HCT116 (cell line): ENCODE results near the gene ADK. TPM values are rescaled to one million over a fixed set of nuclear protein-coding genes. Genes with fewer than 3 reads are reported as not detected.
"Not testable (repeated sequence)": the region's sequence is repeated elsewhere in the genome, so short reads cannot be mapped to it uniquely, and the experiment has no call there.

ENCODE experiments used
- ATAC-seq: fragments of 200-7000 bp; cut with Tn5 transposase; 2 replicates; pipeline ENCODE4 v1.9.1; 2020; ENCODE audit warnings: mild to moderate bottlenecking, moderate library complexity
- BruUV-seq: library from RNA; stranded (reverse); fragments of 400-500 nt; replicated peaks from 2 replicates; lab custom pipeline; 2021; lab: Mats Ljungman, UMichigan
- CTCF ChIA-PET: fragments of 300-600 bp; sonication (Branson Sonifier 250); formaldehyde crosslinking; loops from one replicate; lab custom pipeline; 2021; ENCODE audit warnings: antibody characterized with exemption; lab: Charles Lee
- POLR2A ChIA-PET: fragments of 300-600, 350-600 bp; sonication (Branson Sonifier 250); formaldehyde crosslinking; loops from one replicate; lab custom pipeline; 2021; ENCODE audit warnings: antibody characterized with exemption; lab: Charles Lee
- RAD21 ChIA-PET, 2 experiments: fragments of 300-600 bp; sonication (Branson Sonifier 250); formaldehyde crosslinking; loops; one replicate each; lab custom pipeline; 2023; ENCODE audit warnings: low total read pairs in 2 of 2; ENCODE audit not compliant: uncharacterized antibody in 2 of 2, unreplicated experiment in 2 of 2, low non-redundant PET in 1 of 2; lab: Charles Lee
- DNase-seq: peaks from one replicate; pipeline ENCODE4 v3.0.0-alpha.2; 2010; ENCODE audit warnings: low read depth, low spot score
- H2AFZ ChIP-seq: fragments of 200-600 bp; shearing (Covaris generic), sonication (generic); 2 replicates; pipeline ENCODE4 v1.6.1; 2017; ENCODE audit warnings: low read depth, mixed run types, mixed read lengths, antibody characterized with exemption, low read length; ENCODE audit not compliant: poor library complexity, severe bottlenecking
- H3K27ac ChIP-seq: 2 replicates; pipeline ENCODE4 v1.5.1; 2012; ENCODE audit warnings: low read depth, low read length
- H3K27me3 ChIP-seq: fragments of 200-600 bp; sonication (generic); 2 replicates; pipeline ENCODE4 v1.6.1; 2016; ENCODE audit warnings: mixed run types, low read length, mixed read lengths; ENCODE audit not compliant: insufficient read depth
- H3K36me3 ChIP-seq, 2 experiments: fragments of 200-500 bp in 1 of 2; fragments of 200-600 bp in 1 of 2; sonication (Bioruptor generic) in 1 of 2; sonication (generic) in 1 of 2; 2 replicates each; pipeline versions ENCODE4 v1.5.1 to v1.6.1; 2014 to 2016; ENCODE audit warnings: low read length in 2 of 2, inconsistent platforms in 1 of 2, mixed read lengths in 1 of 2, mixed run types in 1 of 2; ENCODE audit not compliant: insufficient read depth in 2 of 2, control insufficient read depth in 1 of 2
- H3K4me1 ChIP-seq, 2 experiments: fragments of 200-600 bp in 1 of 2; sonication (generic) in 1 of 2; 2 replicates each; pipeline versions ENCODE4 v1.5.1 to v1.6.1; 2012 to 2017; ENCODE audit warnings: low read length in 2 of 2, inconsistent platforms in 1 of 2, mild to moderate bottlenecking in 1 of 2, mixed read lengths in 1 of 2, mixed run types in 1 of 2, moderate library complexity in 1 of 2; ENCODE audit not compliant: insufficient read depth in 2 of 2, control insufficient read depth in 1 of 2
- H3K4me2 ChIP-seq: fragments of 200-600 bp; sonication (generic); 2 replicates; pipeline ENCODE4 v1.6.1; 2017; ENCODE audit warnings: mixed run types, low read length, mixed read lengths
- H3K4me3 ChIP-seq, 2 experiments: fragments of 200-600 bp in 1 of 2; sonication (generic) in 1 of 2; replicated peaks in 1 of 2; 2 replicates each; pipeline ENCODE4 v1.5.1; 2011 to 2016; ENCODE audit warnings: low read length in 2 of 2, control low read depth in 1 of 2, low read depth in 1 of 2, mild to moderate bottlenecking in 1 of 2, mixed read lengths in 1 of 2, mixed run types in 1 of 2
- H3K79me2 ChIP-seq: fragments of 200-600 bp; sonication (generic); 2 replicates; pipeline ENCODE4 v1.6.1; 2017; ENCODE audit warnings: mild to moderate bottlenecking, mixed run types, low read length, moderate library complexity, mixed read lengths; ENCODE audit not compliant: insufficient read depth
- H3K9ac ChIP-seq: fragments of 200-600 bp; sonication (generic); 2 replicates; pipeline ENCODE4 v1.6.1; 2016; ENCODE audit warnings: low read length, mixed read lengths
- H3K9me2 ChIP-seq: fragments of 200-600 bp; sonication (generic), shearing (Covaris generic); 2 replicates; pipeline ENCODE4 v1.6.1; 2017; ENCODE audit warnings: mixed run types, mild to moderate bottlenecking, moderate library complexity; ENCODE audit not compliant: insufficient read depth
- H3K9me3 ChIP-seq, 2 experiments: fragments of 200-500 bp in 1 of 2; fragments of 200-600 bp in 1 of 2; sonication (Bioruptor generic) in 1 of 2; sonication (generic) in 1 of 2; 2 replicates each; pipeline ENCODE4 v1.6.1; 2014 to 2017; ENCODE audit warnings: low read length in 2 of 2, mixed read lengths in 2 of 2, inconsistent platforms in 1 of 2, low read depth in 1 of 2, mild to moderate bottlenecking in 1 of 2, mixed run types in 1 of 2, moderate library complexity in 1 of 2; ENCODE audit not compliant: control insufficient read depth in 1 of 2, insufficient read depth in 1 of 2
- H4K20me1 ChIP-seq: fragments of 200-600 bp; sonication (generic), shearing (Covaris generic); 2 replicates; pipeline ENCODE4 v1.6.1; 2017; ENCODE audit warnings: mixed run types, mild to moderate bottlenecking, moderate library complexity; ENCODE audit not compliant: insufficient read depth
- CBX3 ChIP-seq: IDR thresholded peaks from 2 replicates; pipeline ENCODE4 v1.6.1; 2012; ENCODE audit warnings: low read depth
- CEBPB ChIP-seq: IDR thresholded peaks from 2 replicates; pipeline ENCODE4 v1.6.1; 2012; ENCODE audit warnings: low read depth
- CTCF ChIP-seq, 3 experiments: fragments of 200-600 bp in 1 of 3; sonication (generic) in 1 of 3; IDR thresholded peaks in 2 of 3; conservative IDR thresholded peaks in 1 of 3; 2 replicates each; pipeline ENCODE4 v1.5.1; 2012 to 2017; ENCODE audit warnings: low read depth in 2 of 3, low read length in 2 of 3, antibody characterized with exemption in 1 of 3, borderline replicate concordance in 1 of 3, control low read depth in 1 of 3, mild to moderate bottlenecking in 1 of 3, mixed read lengths in 1 of 3, mixed run types in 1 of 3, moderate library complexity in 1 of 3; ENCODE audit not compliant: insufficient read depth in 1 of 3
- ELF1 ChIP-seq: IDR thresholded peaks from 2 replicates; pipeline ENCODE4 v1.6.1; 2012; ENCODE audit warnings: low read depth, borderline replicate concordance
- FOSL1 ChIP-seq: IDR thresholded peaks from 2 replicates; pipeline ENCODE4 v1.6.1; 2012; ENCODE audit warnings: low read depth
- JUND ChIP-seq: IDR thresholded peaks from 2 replicates; pipeline ENCODE4 v1.6.1; 2012
- POLR2AphosphoS5 ChIP-seq: IDR thresholded peaks from 2 replicates; pipeline ENCODE4 v1.6.1; 2011; ENCODE audit warnings: mild to moderate bottlenecking, low read depth, low read length, moderate library complexity
- RAD21 ChIP-seq: IDR thresholded peaks from 2 replicates; pipeline ENCODE4 v1.6.1; 2012; ENCODE audit warnings: low read depth, mild to moderate bottlenecking
- SIN3A ChIP-seq: IDR thresholded peaks from 2 replicates; pipeline ENCODE4 v1.6.1; 2012; ENCODE audit warnings: low read depth
- SP1 ChIP-seq: IDR thresholded peaks from 2 replicates; pipeline ENCODE4 v1.6.1; 2012; ENCODE audit warnings: low read depth
- SRF ChIP-seq: IDR thresholded peaks from 2 replicates; pipeline ENCODE4 v1.6.1; 2012; ENCODE audit warnings: low read depth
- TCF7L2 ChIP-seq: IDR thresholded peaks from 2 replicates; pipeline ENCODE4 v1.7.0; 2011; ENCODE audit warnings: borderline replicate concordance, inconsistent platforms; ENCODE audit not compliant: insufficient read depth, insufficient read length; ENCODE audit errors: extremely low read depth
- YY1 ChIP-seq: IDR thresholded peaks from 2 replicates; pipeline ENCODE4 v1.6.1; 2011; ENCODE audit warnings: low read length, low read depth, moderate library complexity, mild to moderate bottlenecking; ENCODE audit not compliant: insufficient replicate concordance; ENCODE audit errors: extremely low read depth
- ZFX ChIP-seq: fragments of 450-650 bp; IDR thresholded peaks from 2 replicates; pipeline ENCODE4 v1.6.1; 2017
- ZNF274 ChIP-seq: fragments of 200-500 bp; sonication (Bioruptor generic); IDR thresholded peaks from 2 replicates; pipeline ENCODE4 v1.6.1; 2014; ENCODE audit warnings: mild to moderate bottlenecking, low read depth, low read length, inconsistent platforms
- intact Hi-C: fragments of 100-400 bp; cut with micrococcal nuclease; formaldehyde crosslinking; loops from 2 replicates; pipeline ENCODE4 v1.10.0; 2022
- total RNA-seq: library from RNA; stranded (reverse); gene quantifications from one replicate; pipeline ENCODE4 v1.2.1, GENCODE V29; 2021; ENCODE audit not compliant: unreplicated experiment
- TF ChIP-seq, protein P1 (sequence below): IDR thresholded peaks from 2 replicates; pipeline ENCODE4 v1.6.1; 2012
- TF ChIP-seq, protein P2 (sequence below): IDR thresholded peaks from 2 replicates; pipeline ENCODE4 v1.6.1; 2012

The ADK gene
- total RNA-seq, 1 experiment from 2014 or later, result 55.0 TPM

DNA sequence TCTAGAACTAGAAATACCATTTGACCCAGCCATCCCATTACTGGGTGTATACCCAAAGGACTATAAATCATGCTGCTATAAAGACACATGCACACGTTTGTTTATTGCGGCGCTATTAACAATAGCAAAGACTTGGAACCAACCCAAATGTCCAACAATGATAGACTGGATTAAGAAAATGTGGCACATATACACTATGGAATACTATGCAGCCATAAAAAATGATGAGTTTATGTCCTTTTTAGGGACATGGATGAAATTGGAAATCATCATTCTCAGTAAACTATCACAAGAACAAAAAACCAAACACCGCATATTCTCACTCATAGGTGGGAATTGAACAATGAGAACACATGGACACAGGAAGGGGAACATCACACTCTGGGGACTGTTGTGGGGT is 71.4 kb downstream of the ADK start:
- POLR2A ChIA-PET, ATAC-seq, CTCF ChIA-PET, H3K27me3 ChIP-seq, H3K4me2 ChIP-seq, DNase-seq, intact Hi-C loops, BruUV-seq, H3K9me2 ChIP-seq, H4K20me1 ChIP-seq, H3K4me3 ChIP-seq, H3K36me3 ChIP-seq, H3K9me3 ChIP-seq, RAD21 ChIA-PET, H3K27ac ChIP-seq, H3K9ac ChIP-seq, H2AFZ ChIP-seq: not testable (repeated sequence)
- H3K4me1 ChIP-seq, result peaks cover 23 to 29% of the 10 kb centered on the region in 2 experiments
- H3K79me2 ChIP-seq, result peaks cover 21% of the 10 kb centered on the region

- BruUV-seq, result no TSS peak
- TF ChIP-seq CTCF (IDR thresholded peaks at IDR 0.05 in 2 of 3, conservative IDR thresholded peaks at IDR 0.05 in 1 of 3; ENCODE audit: borderline replicate concordance in 1 of 3, insufficient read depth in 1 of 3, low read depth in 2 of 3, low read length in 2 of 3), result no peak
- TF ChIP-seq JUND, result peak; percentile 96
- TF ChIP-seq YY1, result peak; percentile 27
- TF ChIP-seq SRF, result peak; percentile 72
- peak; percentile 88 for TF ChIP-seq CBX3
- TF ChIP-seq ZNF274, result no peak
- TF ChIP-seq SIN3A, result peak; percentile 80; the same call in 1 of the 2 replicates
- no peak for TF ChIP-seq ZFX
- TF ChIP-seq, protein P1, sequence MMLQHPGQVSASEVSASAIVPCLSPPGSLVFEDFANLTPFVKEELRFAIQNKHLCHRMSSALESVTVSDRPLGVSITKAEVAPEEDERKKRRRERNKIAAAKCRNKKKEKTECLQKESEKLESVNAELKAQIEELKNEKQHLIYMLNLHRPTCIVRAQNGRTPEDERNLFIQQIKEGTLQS, result peak; percentile 79
- TF ChIP-seq RAD21, result peak; percentile 27; the same call in 1 of the 2 replicates
- TF ChIP-seq CEBPB, result peak; percentile 93
- TF ChIP-seq FOSL1, result peak; percentile 95
- TF ChIP-seq SP1, result peak; percentile 92
- peak; percentile 71 for TF ChIP-seq TCF7L2
- TF ChIP-seq POLR2AphosphoS5, result peak; percentile 44; the same call in 1 of the 2 replicates
- TF ChIP-seq, protein P2, sequence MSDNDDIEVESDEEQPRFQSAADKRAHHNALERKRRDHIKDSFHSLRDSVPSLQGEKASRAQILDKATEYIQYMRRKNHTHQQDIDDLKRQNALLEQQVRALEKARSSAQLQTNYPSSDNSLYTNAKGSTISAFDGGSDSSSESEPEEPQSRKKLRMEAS, result peak; percentile 66; the same call in 1 of the 2 replicates
- TF ChIP-seq ELF1, result peak; percentile 9; the same call in 1 of the 2 replicates
These were observed 72.9 kb downstream of the ADK start for GRCh38 chr10:74223755-74224529.

More at GRCh38 chr10:74223755-74224529, 72.9 kb downstream of the ADK start:
- peaks cover 34 to 44% of the 10 kb centered on the region in 2 experiments for H3K4me1 ChIP-seq
- DNase-seq, result peak; percentile 89
- H3K9me3 ChIP-seq, result no peaks in the 10 kb centered on the region
- H3K4me3 ChIP-seq, result peak overlapping the region in 1 of 2 experiments; percentile 24; a peak in 2 of 4 replicates
- ChIA-PET CTCF (interaction anchor here (1.0 kb wide), 1 partner anchor 11 kb away, joined by 4 read pairs; no protein-coding TSS in a partner anchor), RAD21 (no interaction called here), POLR2A (interaction anchor here (0.6 to 1.0 kb wide), 3 partner anchors 9 to 911 kb away, joined by 3 read pairs; no protein-coding TSS in a partner anchor)
- no peaks in the 10 kb centered on the region for H3K27me3 ChIP-seq
- peak overlapping the region; percentile 30 for H3K9ac ChIP-seq
- H2AFZ ChIP-seq, result no peak overlapping the region
- no peaks in the 10 kb centered on the region for H3K9me2 ChIP-seq
- peak overlapping the region; percentile 83 for H3K27ac ChIP-seq
- H3K36me3 ChIP-seq, result no peaks in the 10 kb centered on the region
- ATAC-seq, result peak; percentile 83
- H3K4me2 ChIP-seq, result peak overlapping the region; percentile 74
- no peaks in the 10 kb centered on the region for H4K20me1 ChIP-seq
- intact Hi-C loops, result no loop called here
- H3K79me2 ChIP-seq, result peaks cover 34% of the 10 kb centered on the region
